NCI-H2227 (cell line): Measurements from ENCODE around the gene GSS.

Source experiments
- DNase-seq: peaks from one replicate; lab custom pipeline; 2025; ENCODE audit not compliant: unreplicated experiment; lab: John Stamatoyannopoulos, UW

Gene GSS

DNA sequence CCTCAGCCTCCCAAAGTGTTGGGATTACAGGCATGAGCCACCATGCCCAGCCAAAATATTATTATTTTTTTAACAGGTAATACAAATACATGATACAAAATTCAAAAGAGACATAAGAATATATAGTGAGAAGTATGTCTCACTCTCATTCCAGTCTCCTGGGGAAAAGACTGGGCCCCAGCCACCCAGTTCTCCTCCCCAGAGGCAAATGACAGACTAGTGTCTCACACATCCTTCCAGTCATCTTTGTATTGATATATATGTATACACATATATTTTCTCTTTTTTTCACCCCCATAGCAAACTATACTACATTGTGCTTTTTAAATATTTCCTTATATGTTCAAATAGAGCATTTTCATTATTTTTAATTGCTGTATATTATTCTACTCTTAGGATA lies 8.3 kb downstream of the GSS start:
- no peak for DNase-seq

DNA sequence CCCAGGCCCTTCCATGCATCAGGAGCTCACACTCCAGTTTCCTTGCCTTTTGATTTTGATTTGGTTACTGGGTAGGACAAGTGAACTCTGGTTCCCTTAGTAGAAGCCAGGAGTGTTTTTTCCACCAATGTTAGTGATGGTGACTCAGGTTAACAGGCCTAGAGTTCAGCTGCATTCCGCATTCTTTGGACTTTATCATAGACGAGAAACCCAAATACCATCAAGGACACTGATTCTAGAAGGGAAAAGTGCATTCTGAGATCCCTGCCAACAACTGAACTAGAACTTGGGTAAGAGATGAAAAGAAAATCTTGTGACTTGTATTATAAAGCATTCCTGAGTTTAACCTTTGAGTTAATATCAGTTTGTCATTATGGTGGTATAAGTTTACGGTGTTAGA lies 8.9 kb downstream of the GSS start:
- DNase-seq: no peak

DNA sequence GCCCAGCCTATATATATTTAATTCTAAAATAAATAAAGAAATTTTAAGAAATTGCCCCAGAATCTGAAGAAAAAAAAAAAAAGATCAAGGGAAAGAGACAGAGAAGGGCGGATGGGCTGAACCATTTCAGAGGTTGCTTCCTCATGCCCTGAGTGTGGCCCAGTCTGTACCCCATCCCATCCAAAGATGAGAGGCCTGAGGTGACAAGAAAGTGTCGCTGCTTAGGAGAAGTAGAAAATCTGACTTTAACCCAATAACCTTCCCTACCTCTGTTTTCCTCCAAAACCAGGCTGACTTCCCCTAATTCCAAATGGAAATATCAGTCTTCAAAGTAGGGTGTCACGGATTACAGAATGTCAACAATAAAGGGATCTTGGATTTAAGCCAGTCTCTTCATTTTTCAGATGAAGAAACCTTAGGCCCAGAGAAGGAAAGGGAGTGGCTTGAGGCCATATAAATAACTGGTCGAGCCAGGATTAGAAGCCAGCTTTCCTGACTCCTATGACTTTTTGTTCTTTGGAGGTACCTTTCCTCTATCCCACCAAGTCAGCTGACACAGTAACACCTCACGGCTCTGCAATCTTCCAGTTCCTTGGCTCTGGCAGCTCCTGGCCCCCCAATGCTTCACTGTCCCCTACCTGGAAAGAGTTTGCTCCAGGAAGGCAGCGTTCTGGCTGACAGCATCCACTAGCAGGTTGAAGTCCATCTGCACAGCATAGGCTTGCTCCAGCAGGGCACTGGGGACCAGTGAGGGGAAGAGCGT lies 10.1 kb downstream of the GSS start:
- no peak for DNase-seq

GRCh38 chr20:34943808-34944567 lies 11.6 kb downstream of the GSS start:
- DNase-seq: no peak

DNA sequence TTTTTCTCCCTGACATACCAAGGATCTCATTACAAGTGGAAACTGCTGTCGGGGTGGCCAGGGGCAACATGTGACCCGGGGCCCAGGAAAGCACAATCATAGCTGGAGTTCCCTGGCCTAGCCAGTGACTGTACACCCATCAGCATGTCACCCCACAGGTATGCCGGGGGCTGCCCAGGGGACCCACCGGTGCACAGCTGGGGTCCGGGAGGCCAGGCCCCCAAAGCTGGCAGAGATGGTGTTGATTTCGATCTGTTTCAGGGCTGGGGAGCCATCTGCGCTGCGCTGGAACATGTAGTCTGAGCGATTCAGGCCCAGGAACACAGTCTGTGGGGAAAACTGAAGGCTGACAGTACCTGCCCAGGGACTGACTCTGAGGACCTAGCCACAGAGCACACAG lies 13.3 kb downstream of the GSS start:
- no peak for DNase-seq

- DNase-seq: no peak
Observed at GRCh38 chr20:34941226-34941625, 14.4 kb downstream of the GSS start.

DNA sequence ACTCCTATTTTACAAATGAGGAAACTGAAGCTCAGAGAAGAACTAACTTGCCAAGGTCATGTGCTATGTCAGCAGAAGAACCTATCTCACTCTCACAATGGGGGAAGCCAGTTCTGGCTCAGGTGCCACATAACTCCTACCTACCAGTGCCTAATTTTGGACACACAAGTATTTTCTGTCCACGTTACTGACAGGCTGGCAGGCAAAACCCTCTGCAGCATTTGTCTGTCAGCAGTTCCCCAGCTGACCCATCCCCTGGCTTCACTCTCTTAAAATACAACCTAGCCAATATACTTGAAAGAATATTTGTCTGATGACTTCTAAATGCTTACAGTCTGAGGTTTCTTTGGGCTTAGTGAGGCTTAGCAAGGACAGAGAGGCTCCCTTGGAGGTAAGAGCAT lies 15.5 kb downstream of the GSS start:
- no peak for DNase-seq

DNA sequence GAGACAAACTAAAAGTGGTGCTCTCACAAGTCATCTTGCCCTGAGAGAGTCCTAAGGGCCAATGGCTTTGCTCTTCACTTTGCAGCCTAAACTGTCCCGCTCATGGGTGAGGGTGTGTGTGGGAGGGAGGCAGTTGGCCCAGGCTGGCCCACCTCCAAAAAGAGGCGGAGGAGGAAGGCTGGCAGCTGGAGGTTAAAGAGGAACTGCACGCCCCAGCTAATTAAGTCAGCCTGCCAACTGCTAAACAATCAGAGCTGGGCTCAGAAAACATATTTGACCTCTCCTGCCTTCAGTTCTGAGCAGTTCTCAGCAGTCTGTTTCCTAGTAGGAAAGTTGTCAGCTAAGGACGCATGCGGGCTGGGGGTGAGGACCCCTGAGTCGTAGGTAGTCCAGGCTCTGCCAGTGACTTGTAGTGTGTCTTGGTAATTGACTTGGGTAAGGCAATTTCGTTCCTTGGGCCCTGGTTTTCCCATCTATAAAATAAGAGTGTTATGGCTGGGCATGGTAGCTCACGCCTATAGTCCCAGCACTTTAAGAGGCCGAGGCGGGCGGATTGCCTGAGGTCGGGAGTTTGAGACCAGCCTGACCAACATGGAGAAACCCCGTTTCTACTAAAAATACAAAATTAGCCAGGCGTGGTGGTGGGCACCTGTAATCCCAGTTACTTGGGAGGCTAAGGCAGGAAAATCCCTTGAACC lies 17.0 kb downstream of the GSS start:
- no peak for DNase-seq

- no peak for DNase-seq
Observed at GRCh38 chr20:34931771-34932170, 23.8 kb downstream of the GSS start.

- no peak for DNase-seq
Observed at GRCh38 chr20:34928411-34928810, 27.2 kb downstream of the GSS start.

DNA sequence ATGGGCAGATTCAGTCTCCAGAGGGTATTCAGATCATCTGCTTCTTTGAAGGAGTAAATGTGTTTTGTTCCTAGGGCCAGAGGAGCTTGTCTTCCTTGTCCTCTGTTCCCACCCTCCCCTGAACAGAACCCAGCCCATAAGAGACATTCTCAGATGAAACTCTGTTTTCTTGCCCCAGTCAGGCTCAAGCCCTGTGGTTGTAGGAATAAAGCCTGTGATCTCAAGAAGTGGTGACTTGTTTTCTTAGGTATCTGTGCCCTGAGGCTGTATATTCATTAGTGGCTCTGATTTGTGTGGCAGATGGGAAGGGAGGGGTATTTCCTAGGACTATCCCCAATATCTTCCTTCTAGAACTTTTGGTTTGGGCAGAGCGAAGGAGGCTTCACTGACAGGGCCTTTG lies 27.9 kb downstream of the GSS start:
- no peak for DNase-seq

DNA sequence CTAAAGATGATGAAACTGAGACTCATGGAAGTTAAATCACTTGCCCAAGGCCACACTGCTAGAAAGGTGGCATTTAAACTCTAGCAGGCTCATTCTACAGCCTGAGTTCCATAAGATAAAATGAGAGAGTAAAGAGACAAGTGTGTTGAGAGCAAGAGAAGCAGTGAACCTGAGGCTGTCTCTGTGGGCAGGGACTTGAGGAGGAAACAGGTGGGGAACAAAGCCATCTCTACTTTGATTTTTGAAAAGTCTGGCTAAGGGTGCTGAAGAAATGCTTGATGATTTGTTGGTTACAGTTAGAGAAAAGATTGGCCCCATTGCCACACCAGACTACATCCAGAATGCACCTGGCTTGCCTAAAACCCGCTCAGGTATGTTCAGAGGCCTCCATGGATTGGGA lies 29.0 kb downstream of the GSS start:
- DNase-seq: no peak

- no peak for DNase-seq
Observed at GRCh38 chr20:34925981-34926380, 29.6 kb downstream of the GSS start.

- DNase-seq: no peak
Observed at GRCh38 chr20:34925341-34925740, 30.3 kb downstream of the GSS start.

GRCh38 chr20:34923414-34923813 lies 32.2 kb downstream of the GSS start:
- no peak for DNase-seq

DNA sequence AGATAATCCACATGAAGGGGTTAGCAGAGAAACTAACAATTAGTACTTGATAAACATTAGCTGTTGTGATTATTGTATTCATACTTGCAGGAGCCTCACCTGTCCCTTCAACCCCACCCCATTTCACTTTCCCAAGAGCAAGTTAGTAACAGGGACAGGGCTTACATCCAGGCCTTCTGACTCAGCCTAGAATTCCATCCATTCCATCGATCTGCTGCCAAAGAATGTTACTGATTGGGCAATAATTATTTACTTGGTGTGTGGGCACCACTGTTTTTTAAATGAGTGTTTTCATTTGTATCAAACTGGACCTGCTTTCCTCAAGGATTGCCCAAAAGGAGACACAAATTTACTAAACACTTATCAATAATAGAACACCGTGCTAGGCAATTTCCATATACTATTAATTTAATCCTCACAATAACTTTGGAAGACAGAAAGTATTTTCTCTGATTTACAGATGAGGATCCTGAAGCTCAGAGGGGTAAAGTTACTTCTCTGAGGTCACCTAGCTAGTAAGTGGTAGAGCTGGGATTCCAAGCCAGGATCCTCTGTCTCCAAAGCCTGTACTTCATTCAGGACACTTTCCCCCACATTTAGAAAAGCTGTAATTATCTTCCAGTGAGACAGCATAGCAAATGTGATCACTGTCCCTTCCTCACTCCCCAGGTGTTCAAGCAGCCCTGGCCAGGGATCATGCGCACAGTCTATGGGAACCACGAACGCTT lies 32.8 kb downstream of the GSS start:
- DNase-seq: no peak

GRCh38 chr20:34921436-34921835 lies 34.2 kb downstream of the GSS start:
- DNase-seq: no peak

- DNase-seq: no peak
Observed at GRCh38 chr20:34920055-34920454, 35.6 kb downstream of the GSS start.

- DNase-seq: no peak
Observed at GRCh38 chr20:34916774-34917354, 38.7 kb downstream of the GSS start.

DNA sequence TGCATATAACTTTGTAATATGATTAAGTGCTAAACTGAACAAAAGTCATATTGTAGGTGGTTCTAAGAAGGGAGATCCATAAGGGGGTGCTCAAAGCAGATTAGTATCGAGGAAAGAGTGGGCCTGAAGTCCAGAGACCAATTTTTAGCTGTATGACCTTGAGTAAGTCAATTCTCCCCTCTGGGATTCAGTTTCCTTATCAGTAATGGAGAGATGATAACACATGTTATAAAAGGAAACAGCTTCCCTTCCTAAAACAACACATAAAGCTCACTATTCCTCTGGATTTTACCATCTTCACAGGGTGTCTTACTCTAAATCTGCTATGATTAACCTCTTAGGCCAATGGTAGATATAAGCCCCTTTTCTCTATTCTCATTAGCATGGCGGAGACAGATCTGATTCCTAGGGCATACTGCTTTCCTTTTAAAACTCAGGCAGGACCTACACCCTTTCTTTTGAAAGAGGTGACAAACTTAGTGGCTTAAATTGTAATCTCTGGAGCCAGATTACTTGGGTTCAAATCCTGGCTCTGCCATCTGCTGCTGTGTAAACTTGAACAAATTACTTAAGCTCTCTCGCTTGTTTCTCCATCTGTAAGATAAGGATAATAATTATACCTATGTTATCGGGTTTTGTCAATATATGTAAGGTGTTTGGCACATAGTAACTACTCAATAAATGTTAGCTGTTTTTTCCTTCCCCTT lies 39.7 kb downstream of the GSS start:
- DNase-seq: no peak
